ENCODE data around the gene STX16. TPM values are rescaled to one million over a fixed set of nuclear protein-coding genes. Genes with fewer than 3 reads are reported as not detected.

Gene STX16
- total RNA-seq, 1 experiment from 2014 or later = 93.3 TPM

GRCh38 chr20:58670102-58670501 is 19.0 kb downstream of the STX16 start:
- Mint-ChIP-seq H3K9me3 (ENCODE audit: unreplicated experiment) (no peaks in the 10 kb centered on the region), H3K4me1 (ENCODE audit: insufficient read depth, unreplicated experiment) (no peaks in the 10 kb centered on the region), H3K27ac (ENCODE audit: low read depth, unreplicated experiment) (no peak overlapping the region), H3K27me3 (ENCODE audit: insufficient read depth, unreplicated experiment) (no peaks in the 10 kb centered on the region), H3K36me3 (ENCODE audit: insufficient read depth, unreplicated experiment) (peaks cover 64% of the 10 kb centered on the region), H3K4me3 (ENCODE audit: unreplicated experiment) (no peak overlapping the region)
- no TSS peak for BruUV-seq (replicated peaks)
- ChIA-PET CTCF (interaction anchor here (1.7 kb wide), 1 partner anchor 19 kb away, joined by 5 read pairs; the partner anchor contains the start of gene STX16), POLR2A (interaction anchor here (1.1 to 1.9 kb wide), 4 partner anchors 12 to 19 kb away, joined by 3 to 8 read pairs (median 4); partner anchors contain the start of gene STX16)
- DNase-seq (ENCODE audit: unreplicated experiment) = no peak
- TF ChIP-seq CTCF (IDR thresholded peaks at IDR 0.05; ENCODE audit: unreplicated experiment) = no peak
- intact Hi-C loops (cut with micrococcal nuclease) = no loop called here

- BruUV-seq (replicated peaks) = no TSS peak
- H3K4me1 Mint-ChIP-seq (ENCODE audit: insufficient read depth, unreplicated experiment) = no peaks in the 10 kb centered on the region
- CTCF ChIA-PET = interaction anchor here (0.7 kb wide), 1 partner anchor 29 kb away, joined by 3 read pairs; no protein-coding TSS in a partner anchor
Observed at GRCh38 chr20:58670659-58671058, 19.6 kb downstream of the STX16 start.

GRCh38 chr20:58673119-58673518 is 22.0 kb downstream of the STX16 start:
- BruUV-seq (replicated peaks) = no TSS peak
- peaks cover 71% of the 10 kb centered on the region for H3K36me3 Mint-ChIP-seq (ENCODE audit: insufficient read depth, unreplicated experiment)
- H3K9me3 Mint-ChIP-seq (ENCODE audit: unreplicated experiment) = no peaks in the 10 kb centered on the region
- no peaks in the 10 kb centered on the region for H3K27me3 Mint-ChIP-seq (ENCODE audit: insufficient read depth, unreplicated experiment)
- no peak for TF ChIP-seq CTCF (IDR thresholded peaks at IDR 0.05; ENCODE audit: unreplicated experiment)
- H3K27ac Mint-ChIP-seq (ENCODE audit: low read depth, unreplicated experiment) = no peak overlapping the region
- H3K4me3 Mint-ChIP-seq (ENCODE audit: unreplicated experiment) = no peak overlapping the region
- no peak for DNase-seq (ENCODE audit: unreplicated experiment)
- ChIA-PET CTCF (interaction anchor here (0.7 kb wide), 1 partner anchor 36 kb away, joined by 4 read pairs; no protein-coding TSS in a partner anchor), POLR2A (interaction anchor here (0.6 to 2.5 kb wide), 7 partner anchors 9 to 128 kb away, joined by 3 to 8 read pairs (median 3); partner anchors contain the start of gene STX16)
- intact Hi-C loops (cut with micrococcal nuclease) = no loop called here
- H3K4me1 Mint-ChIP-seq (ENCODE audit: insufficient read depth, unreplicated experiment) = no peaks in the 10 kb centered on the region

More at GRCh38 chr20:58670659-58671058, 19.6 kb downstream of the STX16 start:
- Mint-ChIP-seq H3K27ac (ENCODE audit: low read depth, unreplicated experiment) (no peak overlapping the region), H3K4me3 (ENCODE audit: unreplicated experiment) (no peak overlapping the region), H3K9me3 (ENCODE audit: unreplicated experiment) (no peaks in the 10 kb centered on the region), H3K36me3 (ENCODE audit: insufficient read depth, unreplicated experiment) (peaks cover 64% of the 10 kb centered on the region), H3K27me3 (ENCODE audit: insufficient read depth, unreplicated experiment) (no peaks in the 10 kb centered on the region)
- no peak for DNase-seq (ENCODE audit: unreplicated experiment)
- POLR2A ChIA-PET = interaction anchor here (1.1 to 1.9 kb wide), 3 partner anchors 12 to 19 kb away, joined by 4 to 8 read pairs (median 5); partner anchors contain the start of gene STX16
- no peak for TF ChIP-seq CTCF (IDR thresholded peaks at IDR 0.05; ENCODE audit: unreplicated experiment)
- intact Hi-C loops (cut with micrococcal nuclease) = no loop called here

DNA sequence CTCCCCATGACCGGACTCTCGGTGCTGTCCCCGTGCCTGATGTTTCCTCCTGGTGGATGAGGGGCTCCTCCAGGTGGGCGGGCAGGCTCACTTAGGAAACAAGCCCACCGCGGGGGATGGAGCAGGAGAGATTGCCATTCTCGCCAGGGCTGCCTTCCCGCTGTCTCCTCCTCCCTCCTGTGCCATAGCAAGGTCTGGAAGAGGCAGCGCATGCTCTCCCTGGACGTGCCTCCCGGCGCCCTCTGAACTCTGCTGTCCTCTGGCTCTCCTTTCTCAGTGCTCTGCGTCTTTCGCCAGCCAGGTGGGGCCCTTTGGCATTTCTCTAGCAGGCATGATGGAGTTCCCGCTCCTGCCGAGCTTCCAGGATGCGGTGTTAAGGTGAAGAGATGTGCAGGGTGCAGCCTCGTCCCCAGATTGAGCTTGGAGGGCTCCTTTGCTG is 24.1 kb downstream of the STX16 start:
- Mint-ChIP-seq H3K4me1 (ENCODE audit: insufficient read depth, unreplicated experiment) (no peaks in the 10 kb centered on the region), H3K27me3 (ENCODE audit: insufficient read depth, unreplicated experiment) (no peaks in the 10 kb centered on the region), H3K4me3 (ENCODE audit: unreplicated experiment) (no peak overlapping the region), H3K36me3 (ENCODE audit: insufficient read depth, unreplicated experiment) (peaks cover 85% of the 10 kb centered on the region), H3K9me3 (ENCODE audit: unreplicated experiment) (no peaks in the 10 kb centered on the region), H3K27ac (ENCODE audit: low read depth, unreplicated experiment) (no peak overlapping the region)
- POLR2A ChIA-PET = interaction anchor here (2.4 to 2.5 kb wide), 2 partner anchors 16 to 21 kb away, joined by 6 to 8 read pairs; no protein-coding TSS in a partner anchor
- TF ChIP-seq CTCF (IDR thresholded peaks at IDR 0.05; ENCODE audit: unreplicated experiment) = no peak
- intact Hi-C loops (cut with micrococcal nuclease) = no loop called here
- no TSS peak for BruUV-seq (replicated peaks)
- CTCF ChIA-PET = interaction anchor here (0.6 to 1.3 kb wide), 2 partner anchors 28 to 1079 kb away, joined by 3 read pairs; no protein-coding TSS in a partner anchor
- DNase-seq (ENCODE audit: unreplicated experiment) = no peak

Measured in MCF 10A (cell line).